Measurements from ENCODE around the gene PRR3. TPM values are rescaled to one million over a fixed set of nuclear protein-coding genes. Genes with fewer than 3 reads are reported as not detected.
A peak's percentile ranks its signal among the peaks of the same experiment; 100 is the strongest.

The PRR3 gene
- total and polyA plus RNA-seq, 2 of the 13 experiments (the other 11 are each of a cell fraction or from before 2014, with no cell fraction given), result 14.6 to 21.2 TPM

GRCh38 chr6:30515944-30516753, 40.9 kb upstream of the PRR3 start (continued):
- TF ChIP-seq TRAFD1 (CRISPR knock-in tag; IDR thresholded peaks at IDR 0.05; ENCODE audit: borderline replicate concordance), result no peak
- TF ChIP-seq, protein P1, sequence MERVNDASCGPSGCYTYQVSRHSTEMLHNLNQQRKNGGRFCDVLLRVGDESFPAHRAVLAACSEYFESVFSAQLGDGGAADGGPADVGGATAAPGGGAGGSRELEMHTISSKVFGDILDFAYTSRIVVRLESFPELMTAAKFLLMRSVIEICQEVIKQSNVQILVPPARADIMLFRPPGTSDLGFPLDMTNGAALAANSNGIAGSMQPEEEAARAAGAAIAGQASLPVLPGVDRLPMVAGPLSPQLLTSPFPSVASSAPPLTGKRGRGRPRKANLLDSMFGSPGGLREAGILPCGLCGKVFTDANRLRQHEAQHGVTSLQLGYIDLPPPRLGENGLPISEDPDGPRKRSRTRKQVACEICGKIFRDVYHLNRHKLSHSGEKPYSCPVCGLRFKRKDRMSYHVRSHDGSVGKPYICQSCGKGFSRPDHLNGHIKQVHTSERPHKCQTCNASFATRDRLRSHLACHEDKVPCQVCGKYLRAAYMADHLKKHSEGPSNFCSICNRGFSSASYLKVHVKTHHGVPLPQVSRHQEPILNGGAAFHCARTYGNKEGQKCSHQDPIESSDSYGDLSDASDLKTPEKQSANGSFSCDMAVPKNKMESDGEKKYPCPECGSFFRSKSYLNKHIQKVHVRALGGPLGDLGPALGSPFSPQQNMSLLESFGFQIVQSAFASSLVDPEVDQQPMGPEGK (CRISPR knock-in tag; IDR thresholded peaks at IDR 0.05), result peak; percentile 31; the same call in 1 of the 2 replicates
- peak; percentile 42; the same call in 1 of the 2 replicates for TF ChIP-seq NFIC (IDR thresholded peaks at IDR 0.05; ENCODE audit: low read length)
- TF ChIP-seq MLXIP (CRISPR knock-in tag; IDR thresholded peaks at IDR 0.05; ENCODE audit: borderline replicate concordance), result no peak
- no peak for TF ChIP-seq ATF5 (CRISPR knock-in tag; IDR thresholded peaks at IDR 0.05; ENCODE audit: low read depth)
- TF ChIP-seq, protein P2, sequence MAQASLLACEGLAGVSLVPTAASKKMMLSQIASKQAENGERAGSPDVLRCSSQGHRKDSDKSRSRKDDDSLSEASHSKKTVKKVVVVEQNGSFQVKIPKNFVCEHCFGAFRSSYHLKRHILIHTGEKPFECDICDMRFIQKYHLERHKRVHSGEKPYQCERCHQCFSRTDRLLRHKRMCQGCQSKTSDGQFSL (CRISPR knock-in tag; IDR thresholded peaks at IDR 0.05), result no peak
- no peak for TF ChIP-seq GTF3A (CRISPR knock-in tag; conservative IDR thresholded peaks at IDR 0.05)
- TF ChIP-seq, protein P3, sequence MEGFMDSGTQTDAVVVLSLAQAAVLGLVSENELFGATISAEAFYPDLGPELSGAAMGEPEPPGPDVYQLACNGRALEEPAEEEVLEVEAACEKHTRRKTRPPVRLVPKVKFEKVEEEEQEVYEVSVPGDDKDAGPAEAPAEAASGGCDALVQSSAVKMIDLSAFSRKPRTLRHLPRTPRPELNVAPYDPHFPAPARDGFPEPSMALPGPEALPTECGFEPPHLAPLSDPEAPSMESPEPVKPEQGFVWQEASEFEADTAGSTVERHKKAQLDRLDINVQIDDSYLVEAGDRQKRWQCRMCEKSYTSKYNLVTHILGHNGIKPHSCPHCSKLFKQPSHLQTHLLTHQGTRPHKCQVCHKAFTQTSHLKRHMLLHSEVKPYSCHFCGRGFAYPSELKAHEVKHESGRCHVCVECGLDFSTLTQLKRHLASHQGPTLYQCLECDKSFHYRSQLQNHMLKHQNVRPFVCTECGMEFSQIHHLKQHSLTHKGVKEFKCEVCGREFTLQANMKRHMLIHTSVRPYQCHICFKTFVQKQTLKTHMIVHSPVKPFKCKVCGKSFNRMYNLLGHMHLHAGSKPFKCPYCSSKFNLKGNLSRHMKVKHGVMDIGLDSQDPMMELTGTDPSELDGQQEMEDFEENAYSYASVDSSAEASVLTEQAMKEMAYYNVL (CRISPR knock-in tag; IDR thresholded peaks at IDR 0.05; ENCODE audit: borderline replicate concordance), result peak; percentile 69; the same call in 1 of the 2 replicates
- no peak for TF ChIP-seq RFX3 (CRISPR knock-in tag; IDR thresholded peaks at IDR 0.05)
- TF ChIP-seq EEA1 (CRISPR knock-in tag; IDR thresholded peaks at IDR 0.05; ENCODE audit: borderline replicate concordance), result no peak
- no peak for TF ChIP-seq ZNF616 (CRISPR knock-in tag; IDR thresholded peaks at IDR 0.05; ENCODE audit: low read depth)
- no peak for TF ChIP-seq MTA1 (CRISPR knock-in tag; IDR thresholded peaks at IDR 0.05; ENCODE audit: borderline replicate concordance)
- no peak for TF ChIP-seq CC2D1A (CRISPR knock-in tag; IDR thresholded peaks at IDR 0.05)
- TF ChIP-seq ZNF530 (CRISPR knock-in tag; IDR thresholded peaks at IDR 0.05; ENCODE audit: low read depth), result no peak
- TF ChIP-seq NR2F6 (IDR thresholded peaks at IDR 0.05), result peak; percentile 27; the same call in 1 of the 2 replicates
- no peak; the same call in 1 of the 2 replicates for TF ChIP-seq NR2F6 (CRISPR knock-in tag; IDR thresholded peaks at IDR 0.05)
